Activated CD8-positive, alpha-beta memory T cell treated with anti-CD3 and anti-CD28 coated beads for 1 hour (primary cell): Measurements from ENCODE around the gene METTL9.

Source experiments
- DNase-seq, 2 donors: peaks; one replicate each; pipeline ENCODE4 v3.0.0-alpha.2; 2020; ENCODE audit warnings: low read depth in 1 of 2; ENCODE audit errors: extremely low read depth in 1 of 2

METTL9 gene

DNA sequence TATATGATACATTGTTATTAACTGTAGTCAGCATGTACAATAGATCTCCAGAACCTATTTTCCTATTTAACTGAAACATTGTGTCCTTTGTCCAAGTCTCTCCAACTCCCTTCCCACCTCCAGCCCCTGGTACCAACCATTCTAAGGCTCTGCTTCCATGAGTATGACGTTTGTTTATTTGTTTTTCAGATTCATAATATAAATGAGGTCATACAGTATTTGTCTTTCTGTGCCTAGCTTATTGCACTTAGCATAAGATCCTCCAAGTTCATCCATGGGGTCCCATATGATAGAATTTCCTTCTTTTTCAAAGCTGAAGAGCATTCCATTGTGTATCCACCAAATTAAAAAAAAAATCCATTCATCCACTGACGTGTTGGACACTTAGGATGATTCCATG is 103.8 kb downstream of the METTL9 start:
- DNase-seq: no peak

DNA sequence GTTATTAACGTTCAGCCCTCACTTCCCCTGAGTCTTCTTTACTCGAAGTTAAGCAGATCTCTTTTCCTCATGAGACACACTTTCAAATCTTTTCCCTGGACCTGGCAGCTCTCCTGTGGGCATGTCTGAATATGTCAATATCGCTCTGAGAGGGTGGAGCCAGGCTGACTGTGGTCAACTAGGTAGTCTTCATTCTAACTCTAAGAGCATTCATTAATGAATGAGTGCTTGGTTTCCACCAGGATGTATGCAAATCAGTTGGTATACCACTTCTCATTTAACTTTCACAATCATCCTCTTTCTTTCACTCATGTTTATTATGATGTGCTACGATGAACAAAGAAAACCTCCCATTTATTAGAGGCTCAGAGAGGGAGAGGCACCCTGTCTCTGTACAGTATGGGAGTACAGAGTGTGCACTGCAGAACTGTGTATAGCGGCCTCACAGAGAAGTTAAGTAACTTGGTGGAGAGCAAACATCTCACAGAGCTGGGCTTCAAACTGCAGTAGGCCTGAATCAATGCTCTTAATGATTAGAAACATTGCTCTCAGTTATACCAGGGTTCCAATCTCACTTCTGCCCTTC is 104.3 kb downstream of the METTL9 start:
- DNase-seq: no peak

DNA sequence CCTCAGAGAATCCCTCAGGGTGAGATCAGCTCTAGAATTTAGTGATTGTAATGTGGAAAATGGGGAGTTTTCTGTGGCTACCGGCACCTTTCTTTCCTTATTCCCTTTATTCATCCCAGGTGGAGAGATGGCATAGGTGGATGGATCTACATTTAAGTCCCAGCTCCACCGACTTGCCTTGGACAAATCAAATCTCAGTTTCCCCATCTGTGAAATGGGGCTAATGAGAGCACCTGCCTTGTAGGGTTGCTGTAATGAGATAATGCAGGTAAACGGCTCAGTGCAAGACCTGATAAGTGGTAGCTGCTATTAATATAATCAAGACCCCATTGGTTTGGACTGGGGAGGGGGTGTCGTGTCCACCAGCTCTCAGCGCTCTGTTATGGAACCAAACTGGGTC is 104.9 kb downstream of the METTL9 start:
- DNase-seq: no peak

DNA sequence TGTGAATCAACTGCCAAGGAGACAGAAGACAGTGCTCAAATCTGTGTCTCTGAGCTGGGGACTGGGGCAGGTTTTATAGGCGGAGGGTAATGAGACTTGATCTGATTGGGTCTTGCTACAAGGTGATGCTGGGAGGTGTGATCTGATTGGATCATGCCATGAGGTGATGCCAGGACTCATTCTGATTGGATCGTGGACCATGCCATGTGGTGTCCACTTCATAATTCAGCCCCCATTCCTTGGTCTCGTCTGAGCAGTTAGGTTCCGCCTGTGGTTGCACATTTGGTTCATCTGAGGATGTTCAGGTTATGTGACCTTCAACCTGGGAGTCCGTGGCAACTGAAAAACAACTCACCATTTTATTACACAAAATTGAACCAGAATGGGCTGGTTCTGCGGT is 105.4 kb downstream of the METTL9 start:
- DNase-seq: no peak
